SIG-M5 treated with dmso at 0.1 percent for 504 hours (cell line): ENCODE measurements around the gene NAGA.

Source experiments
- DNase-seq: peaks from one replicate; lab custom pipeline; 2025; ENCODE audit not compliant: unreplicated experiment; lab: John Stamatoyannopoulos, UW

Gene NAGA

GRCh38 chr22:42050641-42051180, 19.9 kb downstream of the NAGA start:
- no peak for DNase-seq

GRCh38 chr22:42041784-42042183, 28.8 kb downstream of the NAGA start:
- no peak for DNase-seq

DNA sequence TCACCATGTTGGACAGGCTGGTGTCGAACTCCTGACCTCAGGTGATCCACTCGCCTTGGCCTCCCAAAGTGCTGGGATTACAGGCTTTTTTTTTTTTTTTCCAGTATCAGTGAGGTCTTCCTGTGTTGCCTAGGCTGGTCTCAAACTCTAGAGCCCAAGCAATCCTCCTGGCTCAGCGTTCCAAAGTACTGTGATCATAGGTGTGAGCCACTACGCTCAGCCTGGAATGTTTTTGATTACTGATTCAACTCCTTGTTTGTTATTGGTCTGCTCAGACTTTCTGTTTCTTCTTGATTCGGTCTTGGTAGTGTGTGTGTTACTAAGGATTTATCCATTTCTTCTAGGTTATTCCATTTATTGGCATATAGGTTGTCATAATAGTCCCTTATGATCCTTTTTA, 31.3 kb downstream of the NAGA start:
- no peak for DNase-seq

DNA sequence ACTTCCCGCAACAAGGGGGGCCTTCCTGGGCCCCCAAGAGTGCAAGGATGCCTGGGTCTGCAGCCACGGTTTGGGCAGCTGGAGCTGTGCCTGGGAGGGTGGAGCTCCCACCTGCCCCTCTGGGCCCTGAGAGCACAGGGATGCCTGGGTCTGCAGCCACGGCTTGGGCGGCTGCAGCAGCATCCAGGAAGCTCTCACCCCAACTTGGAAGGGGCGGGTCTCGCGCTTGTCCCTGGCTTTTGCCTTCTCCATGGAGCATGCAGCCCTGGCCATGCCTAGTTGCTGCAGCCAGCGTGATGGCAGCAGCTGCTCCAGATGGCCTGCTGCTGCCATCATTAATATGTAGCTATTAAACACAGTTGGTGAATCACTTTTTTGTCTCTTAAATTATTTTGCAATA, 35.4 kb downstream of the NAGA start:
- no peak for DNase-seq

- no peak for DNase-seq
These were observed 37.1 kb downstream of the NAGA start for GRCh38 chr22:42033263-42034181.

GRCh38 chr22:42026705-42027104, 43.9 kb downstream of the NAGA start:
- no peak for DNase-seq

DNA sequence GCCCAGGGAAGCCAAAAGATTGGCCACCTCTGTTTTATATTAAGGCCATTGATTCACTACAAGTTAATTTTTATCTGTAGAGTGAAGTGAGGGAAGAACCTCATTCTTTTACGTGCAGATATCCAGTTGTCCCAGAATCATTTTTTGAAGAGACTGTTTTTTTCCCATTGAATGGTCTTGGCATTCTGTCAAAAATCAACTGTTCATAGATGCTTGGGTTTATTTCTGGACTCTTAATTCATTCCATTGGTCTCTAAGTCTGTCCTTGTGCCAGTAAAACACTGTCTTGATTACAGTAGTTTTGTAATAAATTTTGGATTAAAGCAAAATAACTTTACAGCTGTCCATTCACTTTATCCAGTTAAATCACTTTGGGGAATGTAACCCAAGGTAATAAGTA, 45.2 kb downstream of the NAGA start:
- no peak for DNase-seq

DNA sequence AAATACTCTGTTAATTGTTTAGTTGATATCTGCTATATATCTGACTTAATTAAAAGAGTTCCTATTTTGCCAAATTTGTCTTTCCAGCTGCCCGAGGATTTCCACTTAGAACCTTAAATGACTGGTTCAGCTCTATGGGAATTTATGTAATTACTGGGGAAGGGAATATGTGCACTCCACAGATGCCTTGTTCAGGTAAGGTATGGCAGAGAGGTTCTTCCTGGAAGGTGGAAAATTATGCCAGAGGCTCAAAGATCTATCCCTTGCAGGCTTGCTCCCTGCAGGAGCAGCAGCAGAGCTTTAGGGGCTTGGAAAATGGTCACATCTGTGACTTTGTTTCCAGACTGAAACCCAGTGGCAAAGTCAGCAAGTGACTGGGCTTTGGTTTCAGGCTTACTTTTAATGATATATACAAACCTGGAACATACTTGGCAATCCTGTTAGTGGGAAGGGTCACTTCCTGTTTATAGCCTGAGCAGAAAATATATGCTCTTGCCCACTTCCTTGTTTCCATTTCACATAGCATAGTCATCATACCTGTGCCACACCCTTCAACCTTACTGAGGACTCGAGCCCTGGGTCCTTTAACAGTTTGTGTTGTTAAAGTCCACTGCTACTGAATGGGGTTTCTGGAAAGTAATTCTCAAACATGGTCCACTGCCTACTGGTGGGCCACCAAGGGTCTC, 48.3 kb downstream of the NAGA start:
- DNase-seq, result peak; percentile 57

DNA sequence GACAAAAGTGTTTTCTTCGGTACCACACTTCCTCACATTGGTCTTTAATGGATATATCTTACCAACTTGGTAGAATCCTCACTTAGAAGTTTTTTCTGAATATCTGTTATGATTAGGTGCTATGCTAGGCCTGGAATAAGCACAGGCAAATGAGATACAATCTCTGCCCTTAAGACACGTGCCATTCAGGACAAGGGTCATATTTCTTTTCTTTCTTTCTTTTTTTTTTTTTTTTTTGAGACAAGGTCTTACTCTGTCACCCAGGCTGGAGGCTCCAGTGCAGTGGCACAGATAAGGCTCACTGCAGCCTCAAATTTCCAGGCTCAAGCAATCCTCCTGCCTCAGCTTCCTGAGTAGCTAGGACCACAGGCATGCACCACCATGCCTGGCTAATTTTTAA, 49.0 kb downstream of the NAGA start:
- DNase-seq, result no peak

- DNase-seq, result no peak
These were observed 52.4 kb downstream of the NAGA start for GRCh38 chr22:42018224-42018623.

DNA sequence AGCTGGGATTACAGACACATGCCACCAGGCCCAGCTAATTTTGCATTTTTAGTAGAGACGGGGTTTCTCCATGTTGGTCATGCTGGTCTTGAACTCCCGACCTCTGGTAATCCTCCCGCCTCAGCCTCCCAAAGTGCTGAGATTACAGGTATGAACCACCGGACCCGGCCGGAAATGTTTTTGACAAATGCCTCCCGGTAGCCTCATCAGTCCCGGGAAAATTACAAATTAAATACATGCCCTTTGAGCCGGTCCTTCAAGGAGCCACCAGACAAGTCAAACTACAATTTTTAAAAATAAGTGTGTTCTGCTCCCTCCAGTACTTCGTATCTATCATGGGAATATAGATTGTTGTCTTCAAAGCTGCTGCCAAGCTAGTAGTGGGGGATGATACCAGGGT, 54.5 kb downstream of the NAGA start:
- no peak for DNase-seq

- no peak for DNase-seq
These were observed 57.2 kb downstream of the NAGA start for GRCh38 chr22:42013385-42013784.

DNA sequence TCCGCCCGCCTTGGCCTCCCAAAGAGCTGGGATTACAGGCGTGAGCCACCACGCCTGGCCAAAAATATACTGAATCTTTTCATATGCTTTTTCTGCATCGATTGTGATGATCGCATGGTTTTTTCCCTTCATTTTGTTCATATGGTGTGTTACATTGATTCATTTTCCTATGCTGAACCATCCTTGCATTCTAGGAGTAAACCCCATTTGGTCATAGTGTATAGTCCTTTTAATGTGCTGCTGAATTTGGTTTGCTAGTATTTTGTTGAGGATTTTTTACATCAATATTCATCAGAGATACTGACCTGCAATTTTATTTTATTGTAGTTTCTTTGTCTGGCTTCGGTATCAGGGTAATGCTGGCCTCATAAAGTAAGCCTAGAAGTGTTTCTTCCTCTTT, 59.8 kb downstream of the NAGA start:
- no peak for DNase-seq
